B cell (primary cell): ENCODE results near the gene ERICH3. TPM values are rescaled to one million over a fixed set of nuclear protein-coding genes. Genes with fewer than 3 reads are reported as not detected.

Experiments used
- ATAC-seq: fragments of 200-7000 bp; cut with Tn5 transposase; one replicate; pipeline ENCODE4 v1.10.0; 2021; ENCODE audit warnings: low read depth, mild to moderate bottlenecking, moderate number of reproducible peaks, moderate library complexity
- CTCF ChIA-PET: fragments of 350-600 bp; sonication (Branson Sonifier 250); formaldehyde crosslinking; loops from one replicate; lab custom pipeline; 2021; ENCODE audit warnings: antibody characterized with exemption, inconsistent platforms; lab: Charles Lee
- POLR2A ChIA-PET: fragments of 350-600 bp; sonication (Branson Sonifier 250); formaldehyde crosslinking; loops from one replicate; lab custom pipeline; 2021; ENCODE audit warnings: antibody characterized with exemption; lab: Charles Lee
- DNase-seq: peaks from one replicate; pipeline ENCODE4 v3.0.0; 2013
- H2AFZ ChIP-seq: 2 replicates; pipeline ENCODE4 v1.6.1; 2012; ENCODE audit warnings: mild to moderate bottlenecking, low read depth, low read length; ENCODE audit not compliant: insufficient read depth, poor library complexity, severe bottlenecking
- H3K27ac ChIP-seq, 2 donors: 1 replicate in 1 of 2; 2 replicates in 1 of 2; pipeline ENCODE4 v1.5.1; 2012 to 2013; ENCODE audit warnings: low read length in 2 of 2, mild to moderate bottlenecking in 2 of 2, moderate library complexity in 1 of 2
- H3K27me3 ChIP-seq, 4 experiments: fragments of 200-600 bp in 1 of 4; sonication (generic) in 1 of 4; replicated peaks in 1 of 4; 1 replicate in 2 of 4; 2 replicates in 2 of 4; pipeline versions ENCODE4 v1.6.1 to v1.7.0; 2013 to 2016; ENCODE audit warnings: low read length in 3 of 4, mild to moderate bottlenecking in 2 of 4, mixed read lengths in 1 of 4, moderate library complexity in 1 of 4; ENCODE audit not compliant: insufficient read depth in 4 of 4, control insufficient read depth in 3 of 4; ENCODE audit errors: control extremely low read depth in 1 of 4
- H3K36me3 ChIP-seq, 2 experiments: replicated peaks in 1 of 2; 1 replicate in 1 of 2; 2 replicates in 1 of 2; pipeline versions ENCODE4 v1.6.1 to v1.7.1; 2013; ENCODE audit warnings: low read length in 1 of 2; ENCODE audit not compliant: insufficient read depth in 2 of 2, control insufficient read depth in 1 of 2; ENCODE audit errors: control extremely low read depth in 1 of 2, extremely low read depth in 1 of 2
- H3K4me1 ChIP-seq, 2 donors: fragments of 200-600 bp in 1 of 2; sonication (generic) in 1 of 2; 1 replicate in 1 of 2; 2 replicates in 1 of 2; pipeline versions ENCODE4 v1.5.1 to v1.6.1; 2013 to 2017; ENCODE audit warnings: low read length in 2 of 2; ENCODE audit not compliant: control insufficient read depth in 2 of 2, insufficient read depth in 2 of 2
- H3K4me2 ChIP-seq: replicated peaks from 2 replicates; pipeline ENCODE3; 2012; ENCODE audit warnings: mild to moderate bottlenecking, low read depth, low read length; ENCODE audit not compliant: poor library complexity, severe bottlenecking
- H3K4me3 ChIP-seq, 5 experiments: fragments of 200-600 bp in 1 of 5; sonication (generic) in 1 of 5; 1 replicate in 3 of 5; 2 replicates in 2 of 5; pipeline versions ENCODE4 v1.5.1 to v1.7.0; 2011 to 2016; ENCODE audit warnings: low read length in 4 of 5, mild to moderate bottlenecking in 4 of 5, low read depth in 2 of 5, control low read depth in 1 of 5, moderate library complexity in 1 of 5; ENCODE audit not compliant: insufficient read depth in 1 of 5; ENCODE audit errors: control extremely low read depth in 1 of 5, extremely low read depth in 1 of 5
- H3K79me2 ChIP-seq: fragments of 200-600 bp; sonication (generic); one replicate; pipeline ENCODE4 v1.6.0; 2016; ENCODE audit warnings: low read length; ENCODE audit not compliant: control insufficient read depth, insufficient read depth
- H3K9ac ChIP-seq: fragments of 200-600 bp; sonication (generic); 2 replicates; pipeline ENCODE4 v1.6.1; 2017; ENCODE audit warnings: mild to moderate bottlenecking, low read length, moderate library complexity
- H3K9me3 ChIP-seq, 3 donors: one replicate each; pipeline versions ENCODE4 v1.6.1 to v1.7.1; 2013; ENCODE audit warnings: low read length in 2 of 3; ENCODE audit not compliant: control insufficient read depth in 2 of 3, insufficient read depth in 1 of 3; ENCODE audit errors: control extremely low read depth in 1 of 3
- H4K20me1 ChIP-seq: 2 replicates; pipeline ENCODE4 v1.6.0; 2012; ENCODE audit warnings: mild to moderate bottlenecking, low read length; ENCODE audit not compliant: insufficient read depth, control insufficient read depth, poor library complexity, severe bottlenecking
- H3K27ac Mint-ChIP-seq: one replicate; pipeline ENCODE4 v1.8.0; 2021; ENCODE audit warnings: mixed read lengths
- H3K27me3 Mint-ChIP-seq: one replicate; pipeline ENCODE4 v1.8.0; 2021; ENCODE audit warnings: mixed read lengths
- H3K4me1 Mint-ChIP-seq: one replicate; pipeline ENCODE4 v1.8.0; 2021; ENCODE audit warnings: mixed read lengths
- H3K4me3 Mint-ChIP-seq: one replicate; pipeline ENCODE4 v1.8.0; 2021; ENCODE audit warnings: mixed read lengths
- H3K9me3 Mint-ChIP-seq: one replicate; pipeline ENCODE4 v1.8.0; 2022; ENCODE audit warnings: mixed read lengths; ENCODE audit not compliant: insufficient read depth
- EZH2 ChIP-seq: IDR thresholded peaks from 2 replicates; pipeline ENCODE4 v1.6.1; 2012; ENCODE audit warnings: borderline replicate concordance, low read depth, mild to moderate bottlenecking, moderate library complexity, low read length; ENCODE audit not compliant: insufficient read depth, poor library complexity, severe bottlenecking
- WGBS: methylation state at CpG from one replicate; pipeline ENCODE4 v1.1.5; 2013; ENCODE audit warnings: missing lambda C conversion rate; ENCODE audit not compliant: insufficient coverage; 5-methylcytosine and 5-hydroxymethylcytosine counted together
- intact Hi-C: fragments of 100-400 bp; cut with micrococcal nuclease; formaldehyde crosslinking; loops from one replicate; pipeline ENCODE4 v1.10.0; 2022
- polyA plus RNA-seq: library from polyadenylated mRNA; depleted of rRNA; stranded (reverse); fragments of >200 nt; gene quantifications from 2 replicates; pipeline ENCODE4 v1.2.3, GENCODE V29; 2012
- total RNA-seq, 2 donors: library from RNA; stranded (reverse); fragments of 120-200 nt in 1 of 2; gene quantifications; 1 replicate in 1 of 2; 2 replicates in 1 of 2; pipeline versions ENCODE4 v1.2.3 to v1.2.4, GENCODE V29; 2013 to 2022
- TF ChIP-seq, protein P1 (sequence below): fragments of 200-600 bp; IDR thresholded peaks from one replicate; pipeline ENCODE4 v1.8.0; 2022; ENCODE audit warnings: antibody characterized with exemption, mild to moderate bottlenecking

ERICH3 gene
- total and polyA plus RNA-seq, 2 donors (not counting 1 experiment from before 2014, with no cell fraction given), result 0.03 to 0.27 TPM

DNA sequence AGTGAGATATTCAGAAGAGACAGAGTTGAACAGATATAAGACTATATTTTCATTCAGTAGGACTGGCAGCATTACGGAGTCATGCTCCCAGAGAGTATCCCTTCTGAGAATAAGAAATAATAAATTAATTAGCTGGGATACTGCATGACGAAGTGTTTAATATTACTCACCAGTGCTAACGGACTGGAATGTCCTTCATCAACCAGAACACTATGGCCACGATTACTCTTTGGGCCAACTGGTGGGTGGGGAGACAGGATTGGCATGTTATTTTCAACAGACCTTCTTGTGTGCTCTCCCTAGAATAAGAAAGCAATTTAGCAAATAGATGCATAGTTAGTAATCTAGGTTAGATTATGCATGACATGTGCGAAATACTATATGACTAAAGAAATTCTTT, 32.4 kb downstream of the ERICH3 start:
- no peak overlapping the region for H3K4me2 ChIP-seq
- Mint-ChIP-seq H3K4me3 (no peak overlapping the region), H3K27ac (no peak overlapping the region), H3K4me1 (no peaks in the 10 kb centered on the region), H3K27me3 (no peaks in the 10 kb centered on the region), H3K9me3 (no peaks in the 10 kb centered on the region)
- ChIA-PET CTCF (interaction anchor here (0.6 kb wide), 1 partner anchor 44 kb away, joined by 3 read pairs; no protein-coding TSS in a partner anchor), POLR2A (no interaction called here)
- no peak overlapping the region for H3K9ac ChIP-seq
- H2AFZ ChIP-seq, result no peak overlapping the region
- H3K27ac ChIP-seq, result no peak overlapping the region
- no CpG with 5 or more reads among the region's 5 CpGs for WGBS
- intact Hi-C loops, result no loop called here
- no peak for TF ChIP-seq EZH2
- TF ChIP-seq, protein P1, sequence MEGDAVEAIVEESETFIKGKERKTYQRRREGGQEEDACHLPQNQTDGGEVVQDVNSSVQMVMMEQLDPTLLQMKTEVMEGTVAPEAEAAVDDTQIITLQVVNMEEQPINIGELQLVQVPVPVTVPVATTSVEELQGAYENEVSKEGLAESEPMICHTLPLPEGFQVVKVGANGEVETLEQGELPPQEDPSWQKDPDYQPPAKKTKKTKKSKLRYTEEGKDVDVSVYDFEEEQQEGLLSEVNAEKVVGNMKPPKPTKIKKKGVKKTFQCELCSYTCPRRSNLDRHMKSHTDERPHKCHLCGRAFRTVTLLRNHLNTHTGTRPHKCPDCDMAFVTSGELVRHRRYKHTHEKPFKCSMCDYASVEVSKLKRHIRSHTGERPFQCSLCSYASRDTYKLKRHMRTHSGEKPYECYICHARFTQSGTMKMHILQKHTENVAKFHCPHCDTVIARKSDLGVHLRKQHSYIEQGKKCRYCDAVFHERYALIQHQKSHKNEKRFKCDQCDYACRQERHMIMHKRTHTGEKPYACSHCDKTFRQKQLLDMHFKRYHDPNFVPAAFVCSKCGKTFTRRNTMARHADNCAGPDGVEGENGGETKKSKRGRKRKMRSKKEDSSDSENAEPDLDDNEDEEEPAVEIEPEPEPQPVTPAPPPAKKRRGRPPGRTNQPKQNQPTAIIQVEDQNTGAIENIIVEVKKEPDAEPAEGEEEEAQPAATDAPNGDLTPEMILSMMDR, result no peak
- H3K4me1 ChIP-seq, result no peaks in the 10 kb centered on the region
- ATAC-seq (no peak), DNase-seq (no peak)
- no peaks in the 10 kb centered on the region for H4K20me1 ChIP-seq
- H3K9me3 ChIP-seq, result no peaks in the 10 kb centered on the region
- no peaks in the 10 kb centered on the region for H3K36me3 ChIP-seq
- H3K4me3 ChIP-seq, result no peak overlapping the region
- no peaks in the 10 kb centered on the region for H3K79me2 ChIP-seq
- no peaks in the 10 kb centered on the region for H3K27me3 ChIP-seq

GRCh38 chr1:74637296-74637695, 36.3 kb downstream of the ERICH3 start:
- no CpG with 5 or more reads among the region's 1 CpG for WGBS
- no peaks in the 10 kb centered on the region for H3K4me1 Mint-ChIP-seq
- H3K9me3 Mint-ChIP-seq, result no peaks in the 10 kb centered on the region
- ChIA-PET POLR2A (no interaction called here), CTCF (no interaction called here)
- Histone ChIP-seq H3K36me3 (no peaks in the 10 kb centered on the region), H2AFZ (no peak overlapping the region), H3K27me3 (no peaks in the 10 kb centered on the region), H3K4me1 (no peaks in the 10 kb centered on the region), H3K4me2 (no peak overlapping the region), H3K9me3 (no peaks in the 10 kb centered on the region), H4K20me1 (no peaks in the 10 kb centered on the region), H3K27ac (no peak overlapping the region), H3K4me3 (no peak overlapping the region), H3K9ac (no peak overlapping the region), H3K79me2 (no peaks in the 10 kb centered on the region)
- no peak overlapping the region for H3K4me3 Mint-ChIP-seq
- ATAC-seq (no peak), DNase-seq (no peak)
- H3K27ac Mint-ChIP-seq, result no peak overlapping the region
- no peak for TF ChIP-seq EZH2
- TF ChIP-seq, protein P1, result no peak
- no peaks in the 10 kb centered on the region for H3K27me3 Mint-ChIP-seq
- intact Hi-C loops, result no loop called here
